NCI-H2029 treated with DMSO at 0.1 percent for 48 hours (cell line): Measurements from ENCODE around the gene ZNF780B.

ENCODE experiments used
- DNase-seq: peaks from one replicate; lab custom pipeline; 2025; lab: John Stamatoyannopoulos, UW

Gene ZNF780B

GRCh38 chr19:39982883-39983282 is 73.1 kb downstream of the ZNF780B start:
- no peak for DNase-seq
